Neuronal stem cell (in vitro differentiated cells): ENCODE results near the gene CYP11A1.

ENCODE experiments used
- DNase-seq: peaks from one replicate; pipeline ENCODE4 v3.0.0-alpha.2; 2013; ENCODE audit warnings: low spot score
- H2AFZ ChIP-seq: one replicate; pipeline ENCODE4 v1.6.1; 2013; ENCODE audit warnings: mild to moderate bottlenecking, low read length, inconsistent platforms
- H2AK5ac ChIP-seq: 2 replicates; pipeline ENCODE4 v1.6.1; 2013; ENCODE audit warnings: low read depth, mild to moderate bottlenecking, inconsistent platforms, low read length, moderate library complexity, mixed read lengths
- H2BK120ac ChIP-seq: 2 replicates; pipeline ENCODE4 v1.6.1; 2013; ENCODE audit warnings: low read depth, mild to moderate bottlenecking, inconsistent platforms, low read length, moderate library complexity, mixed read lengths
- H2BK12ac ChIP-seq: one replicate; pipeline ENCODE4 v1.6.1; 2013; ENCODE audit warnings: low read length, inconsistent platforms
- H2BK15ac ChIP-seq: 2 replicates; pipeline ENCODE4 v1.6.1; 2013; ENCODE audit warnings: mild to moderate bottlenecking, low read length, inconsistent platforms, mixed read lengths
- H2BK5ac ChIP-seq: one replicate; pipeline ENCODE4 v1.6.1; 2013; ENCODE audit warnings: inconsistent platforms, mild to moderate bottlenecking, low read length, moderate library complexity
- H3K14ac ChIP-seq: one replicate; pipeline ENCODE4 v1.6.1; 2013; ENCODE audit warnings: low read length, inconsistent platforms
- H3K18ac ChIP-seq: 2 replicates; pipeline ENCODE4 v1.6.1; 2013; ENCODE audit warnings: low read length, inconsistent platforms
- H3K23ac ChIP-seq: 2 replicates; pipeline ENCODE4 v1.6.1; 2013; ENCODE audit warnings: low read depth, mild to moderate bottlenecking, mixed read lengths, low read length, inconsistent platforms; ENCODE audit not compliant: poor library complexity
- H3K27ac ChIP-seq: replicated peaks from 3 replicates; pipeline ENCODE4 v1.5.1; 2013; ENCODE audit warnings: low read length, inconsistent platforms
- H3K27me3 ChIP-seq, 3 experiments: 2 replicates each; pipeline ENCODE4 v1.6.1; 2013; ENCODE audit warnings: low read length in 3 of 3, mild to moderate bottlenecking in 2 of 3, inconsistent platforms in 1 of 3, low read depth in 1 of 3, mixed read lengths in 1 of 3, moderate library complexity in 1 of 3; ENCODE audit not compliant: control insufficient read depth in 3 of 3, insufficient read depth in 3 of 3
- H3K36me3 ChIP-seq, 2 donors: replicated peaks in 1 of 2; 2 replicates each; pipeline ENCODE4 v1.6.1; 2013; ENCODE audit warnings: low read length in 2 of 2; ENCODE audit not compliant: control insufficient read depth in 2 of 2, insufficient read depth in 2 of 2
- H3K4ac ChIP-seq: 2 replicates; pipeline ENCODE4 v1.6.1; 2013; ENCODE audit warnings: inconsistent platforms, mild to moderate bottlenecking, low read length, moderate library complexity
- H3K4me1 ChIP-seq, 2 donors: 1 replicate in 1 of 2; 2 replicates in 1 of 2; pipeline ENCODE4 v1.6.1; 2013; ENCODE audit warnings: low read length in 2 of 2, low read depth in 1 of 2; ENCODE audit not compliant: control insufficient read depth in 2 of 2, insufficient read depth in 1 of 2
- H3K4me2 ChIP-seq: one replicate; pipeline ENCODE4 v1.6.1; 2013; ENCODE audit warnings: mild to moderate bottlenecking, low read length, inconsistent platforms; ENCODE audit not compliant: insufficient read depth, poor library complexity, severe bottlenecking
- H3K4me3 ChIP-seq, 2 donors: 2 replicates each; pipeline ENCODE4 v1.5.1; 2013; ENCODE audit warnings: low read length in 2 of 2, mild to moderate bottlenecking in 2 of 2, inconsistent platforms in 1 of 2, moderate library complexity in 1 of 2
- H3K79me1 ChIP-seq: one replicate; pipeline ENCODE4 v1.6.1; 2013; ENCODE audit warnings: low read depth, mild to moderate bottlenecking, inconsistent platforms, low read length, moderate library complexity
- H3K9ac ChIP-seq: one replicate; pipeline ENCODE4 v1.6.1; 2013; ENCODE audit warnings: mild to moderate bottlenecking, low read depth, low read length, inconsistent platforms; ENCODE audit not compliant: poor library complexity
- H3K9me3 ChIP-seq, 2 donors: replicated peaks in 1 of 2; 2 replicates each; pipeline versions ENCODE3 to v1.6.1; 2013; ENCODE audit warnings: low read length in 2 of 2, mild to moderate bottlenecking in 2 of 2, inconsistent platforms in 1 of 2, low read depth in 1 of 2, mixed read lengths in 1 of 2, moderate library complexity in 1 of 2; ENCODE audit not compliant: control insufficient read depth in 2 of 2, insufficient read depth in 1 of 2
- H4K8ac ChIP-seq: one replicate; pipeline ENCODE4 v1.6.1; 2013; ENCODE audit warnings: low read depth, mild to moderate bottlenecking, inconsistent platforms, low read length, moderate library complexity
- H4K91ac ChIP-seq: one replicate; pipeline ENCODE4 v1.6.1; 2013; ENCODE audit warnings: low read length, low read depth, mild to moderate bottlenecking, inconsistent platforms; ENCODE audit not compliant: poor library complexity
- WGBS, 2 donors: extraction: QIAGEN DNeasy Blood & Tissue Kit; methylation state at CpG; one replicate each; pipeline ENCODE4 v1.1.7; 2013; ENCODE audit warnings: missing lambda C conversion rate in 2 of 2, mixed read lengths in 1 of 2; ENCODE audit not compliant: insufficient read length in 2 of 2, insufficient replicate concordance in 1 of 2; ENCODE audit errors: extremely low coverage in 2 of 2; 5-methylcytosine and 5-hydroxymethylcytosine counted together

CYP11A1 gene

GRCh38 chr15:74302821-74303359, 64.6 kb downstream of the CYP11A1 start:
- no peak overlapping the region for H3K9ac ChIP-seq
- peak overlapping the region; percentile 96 for H3K18ac ChIP-seq
- H2AK5ac ChIP-seq = peak overlapping the region; percentile 92
- peaks cover 50 to 56% of the 10 kb centered on the region in 2 donors for H3K4me1 ChIP-seq
- DNase-seq = no peak
- H3K14ac ChIP-seq = peak overlapping the region; percentile 17
- no peak overlapping the region for H4K91ac ChIP-seq
- H3K27me3 ChIP-seq = peaks cover 0 to 14% (median 2%) of the 10 kb centered on the region in 3 experiments
- no peak overlapping the region for H3K4me2 ChIP-seq
- H2BK5ac ChIP-seq = no peak overlapping the region
- no CpG with 5 or more reads among the region's 7 CpGs for WGBS, 2 donors
- no peaks in the 10 kb centered on the region for H3K36me3 ChIP-seq
- peak overlapping the region; percentile 80 for H2BK15ac ChIP-seq
- no peaks in the 10 kb centered on the region for H3K79me1 ChIP-seq
- no peaks in the 10 kb centered on the region for H3K9me3 ChIP-seq
- H3K23ac ChIP-seq = peak overlapping the region; percentile 38
- H2BK12ac ChIP-seq = peak overlapping the region; percentile 97
- no peak overlapping the region for H3K4me3 ChIP-seq
- no peak overlapping the region for H3K27ac ChIP-seq
- peak overlapping the region; percentile 92 for H2BK120ac ChIP-seq
- no peak overlapping the region for H2AFZ ChIP-seq
- H3K4ac ChIP-seq = no peak overlapping the region
- no peak overlapping the region for H4K8ac ChIP-seq

- Histone ChIP-seq H3K18ac (peak overlapping the region; percentile 96), H3K23ac (peak overlapping the region; percentile 46), H3K27ac (peak overlapping the region; percentile 43), H3K4ac (no peak overlapping the region), H3K14ac (peak overlapping the region; percentile 9), H4K91ac (peak overlapping the region; percentile 23), H2AK5ac (peak overlapping the region; percentile 93), H2BK5ac (no peak overlapping the region), H3K9me3 (no peaks in the 10 kb centered on the region), H3K27me3 (peaks cover 0 to 16% (median 2%) of the 10 kb centered on the region in 3 experiments), H3K36me3 (no peaks in the 10 kb centered on the region), H3K4me2 (peak overlapping the region; percentile 43), H2AFZ (no peak overlapping the region), H3K9ac (peak overlapping the region; percentile 70), H2BK15ac (peak overlapping the region; percentile 80), H3K4me3 (no peak overlapping the region), H3K4me1 (peaks cover 44 to 48% of the 10 kb centered on the region in 2 donors), H2BK120ac (peak overlapping the region; percentile 76), H3K79me1 (no peaks in the 10 kb centered on the region), H2BK12ac (peak overlapping the region; percentile 95), H4K8ac (no peak overlapping the region)
- DNase-seq = no peak
- no CpG with 5 or more reads among the region's 7 CpGs for WGBS, 2 donors
Observed at GRCh38 chr15:74301583-74302361, 65.7 kb downstream of the CYP11A1 start.

- peak overlapping the region; percentile 81 for H3K18ac ChIP-seq
- H4K91ac ChIP-seq = no peak overlapping the region
- peak overlapping the region; percentile 13 for H2BK15ac ChIP-seq
- peak overlapping the region; percentile 24 for H2BK12ac ChIP-seq
- no peaks in the 10 kb centered on the region for H3K79me1 ChIP-seq
- peak overlapping the region; percentile 93 for H2AK5ac ChIP-seq
- no peak overlapping the region for H3K4me2 ChIP-seq
- H3K4ac ChIP-seq = no peak overlapping the region
- H3K4me1 ChIP-seq = peaks cover 40% of the 10 kb centered on the region in 2 donors
- no peak overlapping the region for H3K23ac ChIP-seq
- peaks cover 0 to 18% (median 2%) of the 10 kb centered on the region in 3 experiments for H3K27me3 ChIP-seq
- H3K36me3 ChIP-seq = no peaks in the 10 kb centered on the region
- no peak overlapping the region for H3K27ac ChIP-seq
- no peak for DNase-seq
- H3K4me3 ChIP-seq = no peak overlapping the region
- no CpG with 5 or more reads among the region's 26 CpGs for WGBS, 2 donors
- no peak overlapping the region for H2AFZ ChIP-seq
- H3K14ac ChIP-seq = no peak overlapping the region
- H2BK120ac ChIP-seq = peak overlapping the region; percentile 52
- peak overlapping the region; percentile 63 for H3K9ac ChIP-seq
- peak overlapping the region; percentile 9 for H2BK5ac ChIP-seq
- no peaks in the 10 kb centered on the region for H3K9me3 ChIP-seq
- no peak overlapping the region for H4K8ac ChIP-seq
Observed at GRCh38 chr15:74300057-74300795, 67.2 kb downstream of the CYP11A1 start.

- Histone ChIP-seq H3K4me3 (no peak overlapping the region), H3K27ac (no peak overlapping the region), H3K4ac (no peak overlapping the region), H3K18ac (no peak overlapping the region), H2BK12ac (no peak overlapping the region), H3K9me3 (no peaks in the 10 kb centered on the region), H3K23ac (no peak overlapping the region), H3K4me2 (no peak overlapping the region), H3K27me3 (peaks cover 0 to 24% (median 2%) of the 10 kb centered on the region in 3 experiments), H3K4me1 (peaks cover 23% of the 10 kb centered on the region in 2 donors), H2AFZ (no peak overlapping the region), H3K79me1 (no peaks in the 10 kb centered on the region), H4K91ac (no peak overlapping the region), H2BK5ac (no peak overlapping the region), H2BK120ac (no peak overlapping the region), H3K9ac (no peak overlapping the region), H4K8ac (no peak overlapping the region), H3K36me3 (no peaks in the 10 kb centered on the region), H3K14ac (no peak overlapping the region), H2BK15ac (peak overlapping the region; percentile 35), H2AK5ac (no peak overlapping the region)
- WGBS, 2 donors = no CpG with 5 or more reads among the region's 1 CpG
- DNase-seq = no peak
Observed at GRCh38 chr15:74297887-74298286, 69.6 kb downstream of the CYP11A1 start.
